ENCODE measurements around the gene CASP2.

Gene CASP2

GRCh38 chr7:143250822-143251221 lies 37.3 kb upstream of the CASP2 start:
- TF ChIP-seq CTCF (IDR thresholded peaks at IDR 0.05; ENCODE audit: insufficient read depth, low read length) = no peak
- no peak for TF ChIP-seq SPI1 (IDR thresholded peaks at IDR 0.05; ENCODE audit: borderline replicate concordance, low read depth)
- no peak for TF ChIP-seq REST (IDR thresholded peaks at IDR 0.05; ENCODE audit: insufficient replicate concordance, low read depth)
- TF ChIP-seq POLR2AphosphoS5 (IDR thresholded peaks at IDR 0.05; ENCODE audit: low read depth) = no peak
- no peak for TF ChIP-seq GABPA (IDR thresholded peaks at IDR 0.05; ENCODE audit: low read depth)
- Histone ChIP-seq H3K4me3 (replicated peaks; ENCODE audit: insufficient read depth, low read length) (no peak overlapping the region), H3K27me3 (ENCODE audit: insufficient read depth, poor library complexity, severe bottlenecking) (no peaks in the 10 kb centered on the region), H3K27ac (replicated peaks) (no peak overlapping the region)
- no peak for DNase-seq (ENCODE audit: low read depth in 1 of 2, low spot score in 1 of 2)

- no peak overlapping the region for H3K4me3 ChIP-seq (replicated peaks; ENCODE audit: insufficient read depth, low read length)
- TF ChIP-seq SPI1 (IDR thresholded peaks at IDR 0.05; ENCODE audit: borderline replicate concordance, low read depth) (no peak), GABPA (IDR thresholded peaks at IDR 0.05; ENCODE audit: low read depth) (no peak), REST (IDR thresholded peaks at IDR 0.05; ENCODE audit: insufficient replicate concordance, low read depth) (no peak), POLR2AphosphoS5 (IDR thresholded peaks at IDR 0.05; ENCODE audit: low read depth) (no peak), CTCF (IDR thresholded peaks at IDR 0.05; ENCODE audit: insufficient read depth, low read length) (no peak)
- no peaks in the 10 kb centered on the region for H3K27me3 ChIP-seq (ENCODE audit: insufficient read depth, poor library complexity, severe bottlenecking)
- H3K27ac ChIP-seq (replicated peaks) = no peak overlapping the region
- no peak for DNase-seq (ENCODE audit: low read depth in 1 of 2, low spot score in 1 of 2)
Observed at GRCh38 chr7:143252006-143252405, 36.1 kb upstream of the CASP2 start.

- Histone ChIP-seq H3K27me3 (ENCODE audit: insufficient read depth, poor library complexity, severe bottlenecking) (no peaks in the 10 kb centered on the region), H3K4me3 (replicated peaks; ENCODE audit: insufficient read depth, low read length) (no peak overlapping the region), H3K27ac (replicated peaks) (no peak overlapping the region)
- no peak for DNase-seq (ENCODE audit: low read depth in 1 of 2, low spot score in 1 of 2)
- no peak for TF ChIP-seq CTCF (IDR thresholded peaks at IDR 0.05; ENCODE audit: insufficient read depth, low read length)
- no peak for TF ChIP-seq GABPA (IDR thresholded peaks at IDR 0.05; ENCODE audit: low read depth)
- TF ChIP-seq REST (IDR thresholded peaks at IDR 0.05; ENCODE audit: insufficient replicate concordance, low read depth) = no peak
- TF ChIP-seq POLR2AphosphoS5 (IDR thresholded peaks at IDR 0.05; ENCODE audit: low read depth) = no peak
Observed at GRCh38 chr7:143255564-143255963, 32.6 kb upstream of the CASP2 start.

Data from HL-60 (cell line).